SKM-1 (cell line): ENCODE results near the gene DSCAML1.

Experiments used
- DNase-seq: peaks from one replicate; lab custom pipeline; 2025; ENCODE audit not compliant: unreplicated experiment; lab: John Stamatoyannopoulos, UW

Gene DSCAML1

DNA sequence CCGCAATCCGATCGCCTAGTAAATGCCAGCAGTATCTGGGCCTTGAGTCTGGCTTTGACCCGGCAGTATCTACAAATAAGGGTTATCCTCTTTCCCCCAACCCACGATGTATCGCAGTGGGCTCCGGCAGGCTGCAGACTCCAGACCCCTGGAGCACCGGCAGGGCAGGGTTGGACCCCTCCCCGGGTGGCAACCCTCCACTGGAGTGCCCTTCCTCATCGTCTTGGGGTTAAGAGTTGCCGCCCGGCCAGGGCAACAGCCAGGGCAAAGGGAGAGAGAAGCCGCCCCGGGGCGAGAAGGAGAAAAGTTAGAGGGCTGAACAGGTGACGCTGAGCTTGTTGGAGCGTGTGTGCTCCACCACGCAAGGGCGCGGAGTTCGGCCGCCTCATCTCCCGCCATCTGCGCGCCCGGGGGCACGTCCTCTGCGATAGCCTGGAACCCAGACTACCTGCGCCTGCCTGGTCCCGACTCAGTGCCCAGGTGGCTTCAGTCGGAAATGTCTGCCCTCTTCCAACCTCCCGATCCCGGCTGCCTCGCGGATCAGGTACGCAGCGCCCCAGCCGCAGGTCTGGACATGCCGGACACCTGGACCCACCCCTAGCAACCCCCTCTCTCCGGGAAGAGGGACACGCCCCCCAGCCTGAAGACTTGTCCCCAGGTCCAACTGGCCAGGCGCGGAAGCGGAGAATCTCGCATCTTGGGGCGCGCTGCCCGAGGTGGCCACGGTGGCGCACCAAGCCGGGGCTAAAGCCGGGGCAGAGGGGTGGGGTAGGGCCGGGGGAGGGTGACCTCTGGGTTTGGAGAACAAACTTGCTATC lies 1.2 kb downstream of the DSCAML1 start:
- no peak for DNase-seq

DNA sequence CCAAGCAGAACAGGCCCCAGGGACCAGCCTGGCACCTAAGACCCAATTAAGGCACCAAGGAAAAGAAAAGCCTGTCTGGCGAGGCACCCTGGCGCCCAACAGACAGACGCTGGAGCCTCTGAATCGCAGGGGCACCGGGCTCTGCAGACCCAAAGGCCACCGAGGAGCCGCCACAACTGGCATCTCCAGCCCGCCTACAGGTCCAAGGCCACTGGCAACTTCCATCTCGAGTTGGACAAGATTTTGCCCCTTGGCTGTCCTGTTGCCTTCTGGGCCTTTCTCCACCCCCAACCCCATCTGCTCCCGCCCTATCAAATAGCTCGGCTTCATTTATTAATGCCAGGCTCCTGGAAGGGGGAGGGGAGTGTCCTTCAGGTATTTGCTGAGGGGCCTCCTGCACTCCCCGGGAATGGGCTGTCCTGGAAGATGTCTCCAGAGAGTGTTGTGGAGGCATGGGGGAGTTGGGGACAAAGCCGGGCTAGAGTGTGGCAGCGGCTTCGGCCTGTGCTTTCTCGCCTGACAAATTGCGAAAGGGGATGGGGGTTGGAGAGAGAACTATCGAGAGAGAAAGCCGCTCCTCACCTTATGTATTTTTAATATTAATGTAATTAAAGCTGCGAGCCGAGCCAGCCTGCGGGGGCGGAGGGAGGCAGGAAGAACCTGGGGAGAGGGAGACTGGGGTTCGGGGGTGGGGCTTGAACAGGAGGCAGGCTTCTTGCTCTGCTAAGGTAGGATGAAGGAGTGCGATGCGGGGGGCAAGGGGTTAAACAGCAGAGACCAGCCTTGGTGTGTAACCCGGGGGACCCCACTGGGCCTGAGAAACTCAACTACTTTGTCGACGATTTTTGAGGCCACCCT lies 2.0 kb downstream of the DSCAML1 start:
- DNase-seq: no peak

DNA sequence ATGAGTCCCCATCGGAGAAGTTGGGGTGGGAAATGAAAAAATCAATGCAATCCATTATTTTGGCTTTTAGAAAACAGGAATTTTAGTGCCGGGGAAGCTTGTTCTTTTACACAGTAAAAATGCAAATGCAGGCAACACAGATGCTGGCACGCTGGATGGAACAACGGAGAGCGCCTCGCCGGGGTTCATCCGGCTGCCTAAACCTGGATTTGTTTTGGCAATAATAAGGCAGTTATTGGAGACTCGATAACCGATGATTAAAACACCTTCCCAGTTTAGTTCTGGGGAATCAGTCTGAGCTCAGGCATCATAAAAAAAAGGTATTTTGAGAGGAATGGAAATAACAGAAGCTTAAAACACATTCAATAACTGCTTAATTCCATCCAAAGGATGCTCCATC lies 2.9 kb downstream of the DSCAML1 start:
- DNase-seq: no peak

DNA sequence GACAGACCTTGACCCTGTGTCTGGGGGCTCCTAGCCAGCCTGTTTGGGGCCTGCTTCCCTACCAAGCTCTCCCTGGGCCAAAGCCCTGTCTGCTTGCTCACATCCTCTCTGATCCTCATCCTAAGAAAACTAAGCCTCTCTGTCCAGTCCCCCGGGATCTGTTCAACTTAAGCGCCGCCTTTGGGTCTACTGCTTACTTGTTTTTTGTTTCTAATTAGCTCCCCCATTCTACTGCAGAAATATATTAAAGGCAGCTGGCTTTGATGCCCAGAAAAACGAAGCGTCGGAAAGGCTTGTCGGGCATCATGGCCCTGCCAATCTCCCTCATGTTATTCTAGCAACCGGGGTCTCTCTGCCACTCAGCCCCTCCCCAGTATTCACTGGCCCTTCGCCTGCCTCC lies 3.4 kb downstream of the DSCAML1 start:
- no peak for DNase-seq

DNA sequence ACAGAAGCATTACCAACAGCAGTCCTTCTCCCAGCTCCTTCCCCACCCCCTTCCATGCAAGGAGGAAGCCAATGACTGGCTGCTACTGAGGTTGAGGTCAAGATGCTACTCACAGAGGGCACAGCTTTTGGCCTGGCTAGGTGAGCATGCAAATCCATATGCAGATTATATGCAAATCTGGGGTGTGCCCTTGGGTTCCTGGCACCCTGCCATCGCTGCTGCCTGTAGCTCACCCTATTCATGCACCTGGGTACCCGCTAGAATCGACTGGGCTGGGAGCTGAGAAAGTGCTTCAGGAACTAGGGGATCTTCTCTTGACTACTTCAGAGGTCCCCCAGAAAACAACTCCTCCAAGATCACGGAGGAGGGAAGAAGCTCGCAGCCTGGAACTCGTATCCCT lies 4.0 kb downstream of the DSCAML1 start:
- DNase-seq: no peak

DNA sequence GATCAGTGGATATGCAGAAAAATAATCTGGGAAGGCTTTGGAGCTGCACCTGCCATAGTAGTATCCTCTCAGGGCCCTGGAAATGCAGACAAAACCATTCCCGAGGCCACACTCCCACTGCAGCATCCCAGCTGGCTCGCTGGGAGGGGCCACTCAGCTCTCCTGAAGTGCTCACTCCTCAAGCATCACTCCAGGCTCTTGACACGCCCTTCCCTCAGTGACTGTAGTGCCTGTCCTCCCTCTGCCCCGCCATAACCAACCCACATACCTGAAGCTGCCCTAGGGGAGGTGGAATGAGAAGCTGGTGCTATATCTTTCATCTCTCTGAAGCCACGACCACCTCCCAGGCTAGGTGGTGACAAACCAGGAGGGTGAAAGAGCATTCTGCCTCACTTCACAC lies 4.8 kb downstream of the DSCAML1 start:
- no peak for DNase-seq

DNA sequence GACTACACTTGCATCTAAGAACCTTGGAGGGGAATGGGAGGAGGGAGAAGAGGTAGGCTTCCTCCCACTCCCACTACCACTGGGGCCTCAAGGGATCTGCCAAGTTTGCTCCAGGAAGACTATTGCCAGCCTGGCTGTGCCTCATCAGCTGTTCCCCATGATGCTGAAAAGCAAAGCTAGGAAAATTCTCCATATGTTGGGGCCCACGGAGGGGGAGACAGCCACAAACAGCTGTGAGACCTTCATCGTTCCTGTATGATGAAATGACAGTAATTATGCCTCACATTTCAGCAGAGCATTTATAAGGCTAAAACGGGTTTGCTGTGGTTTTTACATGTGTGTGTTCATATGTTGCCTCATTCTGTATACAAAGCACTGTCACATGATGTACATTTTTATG lies 6.7 kb downstream of the DSCAML1 start:
- DNase-seq: no peak

DNA sequence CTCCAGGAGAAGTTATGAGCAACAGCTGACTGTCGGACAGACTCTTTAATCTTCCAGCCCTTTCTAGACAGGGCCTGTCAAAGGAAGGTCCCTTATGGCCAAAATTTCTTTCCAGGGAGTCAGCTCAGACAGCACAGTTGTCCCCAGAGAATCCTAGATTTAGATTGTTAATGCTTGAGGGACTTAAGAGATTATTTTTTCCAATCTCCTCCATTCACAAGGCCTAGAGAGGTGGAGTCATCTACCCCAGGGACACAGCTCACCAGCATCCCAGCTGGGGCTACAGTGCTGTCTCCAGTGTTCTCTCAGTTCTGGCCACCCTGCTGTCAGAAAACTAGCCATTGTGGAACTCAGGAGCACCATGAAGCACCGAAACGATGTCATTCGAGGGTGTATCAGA lies 7.8 kb downstream of the DSCAML1 start:
- no peak for DNase-seq

DNA sequence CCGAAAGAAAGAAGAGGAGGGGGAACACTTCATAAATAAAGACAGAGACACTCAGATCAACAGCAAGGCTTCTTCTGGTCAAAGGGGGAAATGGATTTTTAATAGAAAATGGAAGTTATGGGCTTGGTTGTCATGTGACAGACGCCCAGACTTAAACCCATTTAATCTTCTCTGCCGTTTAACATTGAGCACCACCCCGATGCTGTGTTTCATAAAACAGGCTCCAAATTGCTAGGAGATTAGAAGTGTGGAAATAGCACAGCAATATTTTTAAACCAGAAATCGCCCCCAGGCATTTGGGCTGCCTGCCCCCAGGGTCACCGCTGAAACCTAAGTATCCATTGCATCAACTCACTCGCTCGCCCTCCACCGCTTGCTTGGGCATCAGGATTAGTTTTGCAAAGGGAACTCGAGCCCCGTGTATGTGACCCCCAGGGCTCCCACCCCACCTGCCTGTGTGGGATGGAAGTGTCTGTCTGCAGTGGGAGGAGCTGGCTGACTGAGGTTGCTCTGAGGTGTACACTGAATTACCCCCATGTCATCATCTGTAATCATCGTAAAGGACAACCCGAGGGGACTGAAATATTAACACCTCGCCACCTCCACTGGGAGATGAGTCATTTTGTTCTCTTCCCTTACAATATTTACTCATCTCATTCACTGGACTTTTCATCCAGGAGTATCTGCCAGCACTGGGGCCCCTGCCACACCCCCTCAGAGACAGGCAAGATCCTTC lies 10.7 kb downstream of the DSCAML1 start:
- no peak for DNase-seq

DNA sequence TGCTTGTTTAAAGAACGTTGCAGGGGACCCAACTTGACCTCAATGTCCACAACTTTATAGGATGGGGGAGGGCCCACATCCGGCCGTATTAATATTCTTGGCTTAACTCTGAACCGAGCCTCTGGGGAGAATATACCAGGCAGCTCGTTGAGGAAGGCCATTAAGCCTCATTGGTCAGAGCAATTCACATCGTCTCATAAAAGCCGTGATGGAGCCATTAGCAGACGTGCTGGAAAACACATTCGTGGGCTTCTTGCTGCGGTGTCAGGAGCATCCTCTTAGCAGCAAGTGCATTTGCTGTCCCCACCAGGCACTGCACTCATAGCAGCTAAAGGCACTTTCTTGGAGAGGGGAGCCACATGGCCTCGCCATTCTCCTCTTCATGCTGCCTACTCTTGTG lies 14.9 kb downstream of the DSCAML1 start:
- no peak for DNase-seq

DNA sequence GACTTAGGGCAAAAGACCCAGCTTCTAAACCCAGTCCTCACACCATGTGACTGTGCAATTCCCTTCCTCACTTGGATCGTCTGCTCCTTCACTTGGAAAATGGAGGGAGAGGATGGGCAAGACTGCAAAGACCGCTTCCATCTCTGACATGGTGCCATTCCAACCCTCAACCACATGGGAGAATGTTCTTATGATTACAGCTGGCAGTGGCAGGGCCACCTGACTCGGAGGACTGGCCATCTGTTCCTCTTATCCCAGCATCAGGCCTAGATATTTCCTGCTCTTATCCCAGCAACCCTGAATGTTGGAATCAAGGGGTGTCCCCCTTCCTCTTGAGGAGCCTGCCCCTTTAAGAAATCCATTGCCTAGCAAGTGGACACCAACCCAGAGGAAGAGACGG lies 15.4 kb downstream of the DSCAML1 start:
- DNase-seq: no peak

DNA sequence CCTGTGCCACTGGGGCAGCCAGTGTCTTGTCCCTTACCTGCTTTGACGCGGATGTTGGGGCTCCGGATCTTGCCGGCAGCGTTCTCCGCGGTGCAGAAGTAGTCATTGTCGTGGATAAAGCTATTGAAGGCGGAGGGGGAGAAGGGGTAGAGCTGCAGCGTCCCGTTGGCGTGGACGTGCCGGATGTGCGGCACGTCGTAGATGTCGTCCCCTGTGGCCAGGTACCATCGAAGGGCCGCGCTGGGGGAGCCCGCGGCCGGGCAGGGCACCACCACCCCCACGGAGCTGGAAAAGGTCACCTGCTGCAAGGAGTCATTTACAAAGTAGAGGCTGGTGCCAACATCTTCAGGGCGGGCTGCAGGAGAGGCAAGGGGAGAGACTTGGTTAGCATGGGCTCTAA lies 16.6 kb downstream of the DSCAML1 start:
- no peak for DNase-seq

DNA sequence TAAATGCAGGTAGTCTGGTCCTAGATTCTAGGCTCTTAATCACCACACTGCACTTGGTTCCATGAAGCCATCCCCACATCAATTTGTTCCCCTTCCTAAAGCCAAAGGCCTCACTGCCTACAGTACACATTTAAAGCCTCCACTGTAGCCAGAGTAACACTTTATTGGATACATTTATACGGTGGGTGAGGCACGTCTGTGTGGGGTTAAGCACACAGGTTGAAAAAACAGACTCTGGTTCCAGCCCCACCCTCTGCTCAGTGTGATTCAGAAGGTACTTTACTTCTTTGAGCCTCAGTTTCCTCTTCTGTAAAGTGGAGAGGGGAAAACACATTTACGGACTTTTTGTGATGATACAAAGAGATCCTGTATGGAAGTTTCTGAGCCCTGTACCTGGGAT lies 22.5 kb downstream of the DSCAML1 start:
- DNase-seq: no peak

DNA sequence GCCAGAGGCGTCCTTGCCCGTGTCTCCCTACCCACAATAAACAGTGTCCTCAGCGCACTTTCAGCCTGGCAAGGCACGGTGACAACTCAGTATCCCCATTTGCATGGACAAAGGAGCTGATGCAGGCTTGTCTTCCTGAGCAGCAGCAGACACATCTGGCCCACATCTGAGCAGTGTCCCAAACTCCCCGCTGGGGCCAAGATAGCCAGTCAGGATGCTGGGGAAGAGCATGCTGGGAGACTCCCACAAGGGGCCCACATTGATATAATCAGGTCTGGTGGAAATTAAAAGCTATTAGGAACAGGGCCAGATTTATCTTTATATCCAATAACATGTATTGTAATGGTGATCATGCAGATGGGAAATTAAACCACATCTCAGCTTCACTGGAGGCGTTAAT lies 24.7 kb downstream of the DSCAML1 start:
- no peak for DNase-seq

DNA sequence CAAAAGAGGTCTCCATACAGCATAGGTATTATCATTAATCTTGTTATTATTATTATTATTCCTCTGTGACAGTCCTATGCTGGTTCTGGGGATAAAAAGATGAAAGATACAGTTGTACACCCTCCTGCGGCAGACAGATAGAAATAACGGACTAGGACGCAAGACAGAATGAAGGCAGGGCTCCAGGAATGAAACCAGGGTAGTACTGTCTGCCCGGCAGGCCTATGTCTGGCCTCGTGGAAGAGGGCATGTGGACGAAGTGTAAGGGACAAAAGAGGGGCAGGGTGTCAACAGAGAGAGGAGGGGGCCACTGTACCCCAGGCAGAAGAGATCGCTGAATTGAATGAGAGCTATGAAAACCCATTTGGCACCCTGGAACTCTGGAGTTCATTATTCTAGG lies 25.2 kb downstream of the DSCAML1 start:
- DNase-seq: no peak

DNA sequence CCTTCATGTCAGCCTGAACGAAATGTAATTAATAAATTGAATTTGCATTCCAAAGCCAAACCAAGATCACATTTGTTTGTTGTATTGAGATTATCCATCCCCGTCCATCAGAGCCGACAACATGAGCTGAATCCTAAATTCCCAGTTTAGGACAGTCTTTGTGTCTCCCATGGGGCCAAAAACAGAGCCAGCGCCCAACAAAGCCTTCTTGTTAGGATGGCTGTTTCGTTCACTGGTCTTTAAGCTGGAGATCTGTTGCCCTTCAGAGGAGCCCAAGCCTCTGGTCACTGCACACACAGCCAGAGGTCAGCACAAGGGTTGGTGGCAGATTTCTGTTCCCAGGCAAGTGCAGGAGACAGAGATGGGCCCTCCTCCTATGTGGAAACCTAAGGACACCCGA lies 25.8 kb downstream of the DSCAML1 start:
- no peak for DNase-seq

DNA sequence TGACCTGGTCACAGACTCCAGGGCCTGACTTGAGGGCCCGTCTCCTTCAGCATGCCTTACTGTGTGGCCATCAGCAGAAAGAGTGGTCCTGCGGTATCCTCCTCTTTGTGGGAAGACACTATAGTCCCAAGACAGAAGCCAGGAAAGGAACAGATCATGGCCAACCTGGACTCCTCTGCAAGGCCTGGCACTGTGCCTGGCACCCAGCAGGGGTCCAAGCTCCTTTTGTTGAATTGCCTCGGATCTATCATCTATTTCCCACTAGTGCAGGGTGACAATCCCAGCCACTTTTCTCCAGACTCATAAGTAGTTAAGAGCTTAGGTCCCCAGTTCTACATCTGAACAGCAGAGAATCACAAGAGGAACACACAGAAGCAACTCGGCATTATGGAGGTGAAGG lies 27.0 kb downstream of the DSCAML1 start:
- no peak for DNase-seq

DNA sequence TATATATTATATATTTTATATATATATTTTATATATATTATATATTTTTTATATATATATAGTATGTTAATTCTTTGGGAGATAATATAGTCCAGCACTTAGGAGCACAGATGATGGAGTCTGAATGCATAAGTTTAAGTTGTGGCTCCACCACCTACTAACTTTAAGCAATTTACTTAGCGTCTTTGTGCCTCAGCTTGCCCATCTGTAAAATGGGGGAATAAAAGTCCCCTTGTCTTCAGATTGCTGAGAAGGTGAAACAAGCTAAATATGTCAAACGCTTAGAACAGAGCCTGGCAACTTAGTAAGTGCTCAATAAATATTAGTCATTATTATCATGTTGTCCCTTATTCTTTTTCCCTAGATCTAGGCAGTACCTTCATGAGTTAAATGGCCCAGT lies 27.5 kb downstream of the DSCAML1 start:
- DNase-seq: no peak

DNA sequence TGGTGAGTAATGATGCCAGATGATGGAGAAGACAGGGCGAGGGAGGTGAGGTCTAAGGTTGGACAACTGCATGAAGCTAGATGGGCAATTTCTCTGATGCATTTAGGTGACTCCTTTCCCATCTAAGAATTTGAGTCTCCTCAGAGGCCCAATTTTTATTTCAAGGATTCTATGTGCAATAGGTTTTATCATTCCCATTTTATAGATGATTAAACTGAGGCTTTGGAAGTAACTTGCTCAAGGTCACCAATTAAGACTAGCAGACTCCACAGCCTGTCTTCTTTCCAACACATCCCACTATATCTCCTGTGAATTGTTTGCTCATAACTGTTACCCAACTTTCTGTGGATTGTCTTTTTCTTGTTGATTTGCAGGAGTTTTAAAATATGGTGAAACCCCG lies 28.5 kb downstream of the DSCAML1 start:
- no peak for DNase-seq

DNA sequence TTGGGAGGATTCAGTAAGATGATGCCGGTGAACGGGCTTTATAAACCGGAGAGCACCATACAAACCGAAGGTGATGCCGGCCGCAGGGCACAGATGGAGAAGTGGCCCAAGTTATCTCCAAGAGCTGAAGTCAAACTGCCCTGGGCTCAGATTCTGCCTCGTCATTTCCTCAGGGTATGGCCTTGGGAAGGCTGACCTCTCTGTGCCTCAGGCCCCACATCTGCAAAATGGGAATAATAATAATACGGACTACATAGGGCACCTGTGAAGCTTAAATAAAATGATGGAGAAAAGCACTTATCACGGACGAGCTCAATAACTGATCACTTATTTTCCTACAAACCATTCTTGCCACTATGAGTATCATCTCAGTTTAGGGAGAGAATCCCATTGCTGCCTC lies 29.9 kb downstream of the DSCAML1 start:
- no peak for DNase-seq

DNA sequence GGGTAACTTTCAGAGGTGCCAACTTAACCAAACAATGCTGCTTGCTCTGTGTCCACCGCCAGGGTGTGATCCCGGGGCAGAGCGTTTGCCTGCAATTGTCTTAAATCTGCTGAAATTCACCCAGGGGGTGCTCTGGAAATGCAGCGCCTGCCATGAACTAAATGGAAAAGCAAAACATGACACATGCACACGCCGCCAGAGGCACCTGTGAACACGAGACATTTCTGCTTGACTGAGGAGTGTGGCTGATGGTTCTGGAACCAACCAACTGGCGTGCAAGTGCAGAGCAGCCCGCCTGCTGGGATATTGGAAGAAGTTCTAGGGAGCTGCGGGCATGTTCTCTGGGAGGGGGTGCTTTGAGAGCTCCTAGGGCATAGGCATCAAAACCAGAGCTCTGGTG lies 30.4 kb downstream of the DSCAML1 start:
- DNase-seq: no peak

DNA sequence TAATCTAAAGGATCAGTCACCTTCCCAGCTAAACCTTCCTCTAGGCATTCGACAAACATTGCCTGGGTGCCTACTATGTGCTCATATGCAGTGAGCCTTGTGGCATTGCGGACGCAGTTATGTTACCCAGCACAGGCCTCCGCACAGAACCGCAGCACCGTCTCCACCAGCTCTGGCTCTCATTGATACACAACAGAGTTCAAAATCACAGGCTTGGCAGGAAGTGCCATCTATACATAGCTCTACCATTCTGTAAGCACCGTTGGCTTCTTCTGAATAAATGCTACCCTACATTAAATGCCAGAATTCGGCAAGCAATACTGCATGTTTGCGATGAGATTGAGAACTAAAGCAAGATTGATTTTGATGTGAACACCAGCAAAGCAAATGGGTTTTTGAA lies 31.0 kb downstream of the DSCAML1 start:
- no peak for DNase-seq
